Limb (tissue), 2 donors: ENCODE results near the gene PLRG1.

ENCODE experiments used
- DNase-seq, 2 donors: peaks; one replicate each; pipeline ENCODE4 v3.0.0-alpha.2; 2016; ENCODE audit errors: extremely low spot score in 2 of 2

Gene PLRG1

DNA sequence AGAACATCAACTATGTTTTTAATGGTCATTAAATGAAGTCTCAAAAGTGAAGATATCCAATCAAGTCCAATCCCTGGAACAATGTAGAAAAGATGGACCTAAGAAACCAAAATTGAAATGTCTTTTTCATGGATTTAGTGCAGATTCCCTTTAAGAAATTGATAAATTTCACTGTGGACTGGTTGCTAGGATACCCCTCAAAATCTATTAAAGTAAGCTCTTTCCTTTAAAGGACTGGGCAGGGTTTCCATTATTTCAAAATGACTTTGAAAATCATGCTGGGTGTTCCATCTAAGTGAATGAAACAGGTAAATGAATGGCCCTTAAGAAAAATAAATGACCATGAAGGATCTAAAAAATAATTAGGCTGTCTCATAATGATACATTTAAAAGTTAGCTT, 28.6 kb downstream of the PLRG1 start:
- no peak for DNase-seq

DNA sequence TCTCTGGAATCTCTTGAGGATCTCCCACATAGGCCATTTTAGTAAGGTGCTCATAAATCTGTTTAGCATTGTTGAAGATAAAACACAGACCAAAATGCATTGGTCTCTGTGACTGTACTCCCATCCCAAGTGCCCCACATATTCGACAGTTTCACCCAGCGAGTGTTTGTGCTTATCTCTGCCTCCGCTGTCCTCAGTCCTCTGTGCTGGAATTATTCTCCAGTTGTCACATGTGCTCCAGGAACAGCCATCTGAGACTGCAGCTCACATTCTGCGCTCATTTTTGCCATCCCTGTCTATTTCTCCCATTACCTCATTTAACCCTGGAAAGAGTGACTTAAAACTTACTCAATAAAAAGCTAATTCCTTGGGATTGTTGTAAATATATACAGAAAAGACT, 31.0 kb downstream of the PLRG1 start:
- no peak for DNase-seq

DNA sequence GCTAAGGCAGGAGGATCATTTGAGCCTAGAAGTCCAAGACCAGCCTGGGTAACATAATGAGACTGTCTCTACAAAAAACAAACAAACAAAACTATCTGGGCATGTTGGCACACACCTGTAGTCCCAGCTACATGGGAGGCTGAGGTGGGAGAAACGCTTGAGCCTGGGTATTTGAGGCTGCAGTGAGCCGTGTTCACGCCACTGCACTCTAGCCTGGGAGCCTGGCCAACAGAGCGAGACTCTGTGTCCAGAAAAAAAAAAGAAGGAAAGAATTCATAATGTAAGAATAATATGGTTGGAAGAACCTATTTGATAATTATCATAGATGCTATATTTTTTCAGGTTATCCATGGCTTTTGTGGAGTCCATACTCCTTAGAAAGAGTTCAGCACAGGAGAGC, 32.6 kb downstream of the PLRG1 start:
- no peak for DNase-seq

DNA sequence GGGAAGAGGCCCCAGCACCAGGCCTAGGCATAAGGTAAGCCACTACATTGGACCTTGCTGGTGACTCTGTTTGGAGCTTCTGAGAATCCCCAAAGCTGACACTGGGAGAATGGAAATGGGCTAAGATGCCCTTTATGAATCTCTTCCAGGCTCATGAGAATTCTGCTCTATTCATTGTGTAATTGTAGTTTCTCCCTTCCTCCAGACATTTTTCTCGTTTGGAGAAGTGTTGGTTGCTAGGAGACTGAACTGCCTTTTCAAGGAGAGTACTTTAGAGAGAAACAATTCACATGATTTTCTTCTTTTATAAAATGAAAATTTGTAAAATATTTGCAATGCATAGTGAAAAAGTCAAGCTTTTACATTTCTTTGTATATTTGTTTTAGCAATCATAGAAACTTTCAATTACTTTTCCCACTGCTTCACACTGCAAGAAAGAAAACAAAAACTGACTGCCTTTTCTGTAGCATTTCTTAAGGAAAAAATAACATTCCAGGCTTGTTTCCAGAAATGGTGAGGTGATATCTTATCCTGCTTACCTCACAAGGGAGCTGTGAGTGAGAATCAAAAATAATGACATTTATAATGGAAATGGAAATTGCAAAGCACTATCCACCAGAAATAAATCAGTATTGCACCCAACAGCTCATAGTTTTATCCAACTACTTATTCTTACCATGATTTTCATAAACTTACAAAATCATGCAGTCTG, 33.7 kb downstream of the PLRG1 start:
- DNase-seq = no peak

DNA sequence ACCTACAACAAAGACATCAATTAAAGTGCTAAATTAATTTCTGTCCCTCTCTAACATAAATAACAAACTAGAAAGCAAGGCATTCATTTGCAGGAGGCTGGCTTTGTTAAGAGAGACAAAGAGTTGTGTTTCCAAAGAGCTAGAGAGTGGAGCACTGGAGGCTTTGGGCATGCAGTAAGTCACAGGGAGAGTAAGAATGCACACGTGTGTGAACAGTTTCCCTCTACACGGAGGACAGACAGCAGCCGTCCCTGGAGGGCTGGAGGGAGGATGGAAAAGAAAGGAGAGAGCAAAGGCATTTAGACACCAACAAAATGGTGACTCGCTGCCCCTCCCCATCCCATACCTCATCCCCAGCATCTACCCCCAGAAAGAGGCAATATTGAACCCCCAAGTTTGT, 38.2 kb downstream of the PLRG1 start:
- no peak for DNase-seq

DNA sequence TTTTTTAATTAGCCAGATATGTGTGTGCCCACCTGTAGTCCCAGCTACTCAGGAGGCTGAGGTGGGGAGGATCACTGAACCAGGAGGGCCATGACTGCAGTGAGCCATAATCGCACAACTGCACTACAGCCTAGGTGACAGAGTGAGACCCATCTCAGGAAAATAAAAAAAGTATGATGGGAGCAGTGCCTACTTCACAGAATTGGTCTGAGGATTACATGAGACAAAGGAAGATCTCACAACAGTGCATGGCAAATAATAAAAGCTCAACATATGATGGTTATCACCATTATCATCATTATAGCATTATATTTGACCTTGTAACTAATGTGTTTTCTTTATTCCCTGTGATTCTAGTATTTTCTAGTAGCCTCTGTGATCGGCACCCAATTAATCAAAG, 38.7 kb downstream of the PLRG1 start:
- no peak for DNase-seq

DNA sequence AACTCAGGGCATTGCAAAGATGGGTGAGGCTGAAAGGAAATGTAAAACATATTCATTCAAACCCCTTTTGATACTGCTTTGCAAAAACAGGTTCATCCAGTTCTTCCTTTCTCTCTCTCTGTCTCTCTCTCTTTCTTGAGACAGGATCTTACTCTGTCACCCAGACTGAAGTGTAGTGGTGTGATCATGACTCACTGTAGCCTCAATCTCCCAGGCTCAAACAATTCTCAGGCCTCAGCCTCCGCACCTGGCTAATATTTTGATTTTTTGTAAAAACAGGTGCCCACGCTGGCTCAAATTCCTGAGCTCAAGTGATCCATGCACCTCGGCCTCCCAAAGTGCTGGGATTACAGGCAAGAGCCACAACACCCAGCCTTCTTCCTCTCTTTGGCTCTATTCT, 43.0 kb downstream of the PLRG1 start:
- DNase-seq = no peak

DNA sequence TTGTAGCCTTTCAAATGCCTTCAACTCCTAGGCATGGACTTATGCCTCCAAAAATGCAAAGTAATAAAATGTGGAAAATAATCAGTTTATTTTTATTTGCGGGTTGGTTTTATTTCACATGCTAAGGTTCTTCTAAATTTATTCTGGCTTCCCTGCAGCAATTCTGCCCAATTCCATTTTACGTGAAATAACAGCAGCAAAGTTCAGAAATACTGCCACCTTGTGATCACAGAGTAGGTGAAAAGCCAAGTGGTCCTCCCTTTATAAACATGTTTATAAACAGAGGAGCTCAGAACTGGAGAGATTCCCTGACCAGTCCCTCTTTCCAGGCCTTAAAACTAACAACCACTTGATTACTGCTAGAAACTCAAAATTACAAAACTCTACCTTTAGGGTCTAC, 43.9 kb downstream of the PLRG1 start:
- peak in 1 of 2 donors; percentile 71 for DNase-seq

DNA sequence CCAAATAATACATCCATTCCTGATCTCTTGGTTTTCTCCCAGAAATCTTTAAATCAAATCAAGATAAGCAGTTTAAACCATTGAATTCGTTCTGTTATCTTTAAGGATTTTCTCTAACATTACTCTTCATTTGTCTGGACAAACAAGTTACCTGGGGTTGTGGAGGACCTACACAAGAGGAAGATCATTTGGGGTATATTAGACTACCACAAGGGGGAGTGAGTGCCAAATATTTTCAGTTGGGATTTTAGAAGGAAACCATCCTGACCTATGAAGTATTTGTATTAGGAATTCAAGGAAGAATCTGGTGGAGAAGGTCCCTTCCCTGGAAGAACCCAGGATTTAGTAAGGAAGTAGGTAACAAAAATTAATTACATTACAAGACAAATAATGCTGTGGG, 46.6 kb downstream of the PLRG1 start:
- DNase-seq = no peak

DNA sequence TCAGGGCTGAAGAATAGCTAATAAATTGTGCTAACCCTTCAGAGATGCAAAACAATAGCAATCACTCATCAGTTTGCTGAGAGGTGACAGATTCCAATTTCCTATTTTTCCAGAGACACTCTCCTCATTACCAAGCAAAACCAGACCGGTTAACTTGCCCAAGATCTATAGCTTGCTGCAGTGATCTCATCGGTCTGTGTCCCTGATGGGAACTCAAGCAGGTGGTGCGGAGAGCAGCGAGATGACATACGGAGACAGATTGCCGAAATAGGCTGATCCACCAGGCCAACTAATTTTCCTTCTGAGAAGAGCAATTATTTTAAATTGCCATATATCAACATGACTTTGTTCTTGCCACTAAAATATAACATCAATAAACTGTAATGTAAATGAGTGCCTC, 48.1 kb downstream of the PLRG1 start:
- DNase-seq = peak in 1 of 2 donors; percentile 13

DNA sequence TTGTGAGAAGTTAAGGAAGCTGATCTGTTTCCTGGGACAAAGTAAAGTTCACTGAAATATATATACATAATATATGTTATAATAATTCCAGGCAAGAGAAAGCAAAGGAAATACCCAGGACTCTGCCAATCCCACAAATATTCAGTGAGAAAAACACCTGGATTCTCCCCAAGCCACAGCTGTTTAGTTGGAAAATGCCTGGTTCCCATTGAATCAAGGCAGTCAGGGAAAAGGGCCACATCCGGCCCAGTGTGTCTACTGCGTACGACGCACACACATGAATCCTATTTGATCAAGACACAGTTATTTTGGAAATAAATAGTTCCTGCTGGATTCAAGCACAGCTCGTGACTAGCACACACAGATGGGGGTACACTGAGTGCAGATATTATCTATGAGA, 52.3 kb downstream of the PLRG1 start:
- peak; percentile 46 to 54 for DNase-seq

DNA sequence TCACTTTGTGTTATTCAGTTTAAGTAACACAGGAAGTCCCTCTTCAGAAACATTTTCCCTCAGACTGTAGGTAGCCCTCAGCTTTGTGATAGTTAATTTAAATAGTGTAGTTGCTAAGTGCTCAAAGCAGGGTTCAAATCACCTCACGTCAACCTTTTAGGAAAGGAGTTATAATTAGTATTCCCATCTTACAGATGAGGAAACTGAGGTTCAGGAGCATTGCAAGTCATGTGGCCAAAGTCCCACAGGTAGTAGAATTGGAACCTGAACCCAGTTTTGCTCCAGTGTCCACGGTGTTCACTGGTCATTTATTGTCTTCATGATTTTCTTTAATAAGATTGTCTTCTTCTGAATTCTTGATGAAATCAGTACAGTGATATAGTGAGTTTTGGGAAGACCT, 54.3 kb downstream of the PLRG1 start:
- DNase-seq = no peak

DNA sequence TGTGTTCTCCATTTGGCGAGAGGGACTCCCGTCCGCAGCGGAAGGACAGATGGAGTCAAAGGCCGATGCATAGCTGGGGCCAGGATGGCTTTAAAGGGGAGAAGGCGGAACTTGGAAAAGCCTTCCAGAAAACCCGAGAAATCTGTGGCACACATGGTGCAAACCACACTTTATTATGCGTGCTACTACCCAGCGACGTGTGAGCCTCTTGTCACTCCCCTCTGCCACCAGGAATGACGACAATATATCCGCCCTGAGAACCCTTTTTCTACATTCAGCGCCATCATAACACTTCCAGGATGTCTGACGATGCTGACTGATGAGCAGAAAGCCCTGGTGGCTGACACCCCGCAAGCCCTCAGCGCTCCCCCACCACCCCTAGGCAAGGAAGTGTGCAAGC, 57.9 kb downstream of the PLRG1 start:
- no peak for DNase-seq

DNA sequence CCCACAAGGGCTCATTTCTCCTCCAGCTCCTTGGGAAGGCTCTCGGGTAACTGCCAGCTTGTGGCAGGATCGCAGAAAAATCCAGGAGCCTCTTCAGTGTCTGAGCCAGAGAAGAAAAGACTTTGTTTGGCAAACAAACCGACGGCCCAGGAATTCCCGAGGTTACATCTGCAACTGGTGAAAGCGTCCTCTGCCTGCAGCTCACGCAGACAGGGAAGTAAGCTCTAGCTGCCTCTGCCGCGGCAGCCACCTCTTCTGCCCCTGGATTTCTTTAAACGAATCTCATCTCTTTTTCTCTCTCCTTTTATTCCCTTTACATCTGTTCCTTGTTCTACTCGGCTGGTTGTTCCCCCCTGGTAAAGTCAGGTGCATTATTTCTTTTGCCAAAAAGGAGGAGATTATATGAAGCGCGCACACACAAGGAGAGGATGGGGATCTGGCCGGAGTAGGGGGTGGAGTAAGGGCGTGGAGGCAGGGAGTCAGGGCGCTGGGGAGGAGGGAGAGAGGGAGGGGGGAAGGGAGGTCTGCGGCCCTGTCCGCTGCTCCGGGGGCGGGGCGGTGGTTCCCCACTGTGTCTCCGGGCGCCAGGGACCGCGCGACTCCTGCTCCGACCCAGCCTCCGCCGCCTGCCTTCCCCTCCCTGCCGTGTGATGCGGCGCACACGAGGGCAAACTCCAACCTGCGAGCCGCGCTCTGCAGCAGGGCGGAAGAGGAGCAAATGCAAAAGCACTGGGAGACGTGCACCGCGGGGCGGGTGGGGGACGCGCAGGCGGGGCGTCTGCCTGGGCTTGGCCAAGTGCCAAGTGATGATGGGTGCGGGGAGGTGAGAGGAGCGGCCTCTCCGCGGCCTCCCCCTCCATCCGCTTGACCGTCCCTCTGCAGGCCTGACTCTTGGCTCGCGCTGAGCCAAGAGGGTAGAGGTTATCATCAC, 58.6 kb downstream of the PLRG1 start, which contains the start of gene DCHS2:
Gene DCHS2 (minus strand): TSS at position 459 of the 931 bp plus-strand sequence. CDS start 444 bp downstream, at position 15.
- peak in 1 of 2 donors; percentile 75 for DNase-seq

DNA sequence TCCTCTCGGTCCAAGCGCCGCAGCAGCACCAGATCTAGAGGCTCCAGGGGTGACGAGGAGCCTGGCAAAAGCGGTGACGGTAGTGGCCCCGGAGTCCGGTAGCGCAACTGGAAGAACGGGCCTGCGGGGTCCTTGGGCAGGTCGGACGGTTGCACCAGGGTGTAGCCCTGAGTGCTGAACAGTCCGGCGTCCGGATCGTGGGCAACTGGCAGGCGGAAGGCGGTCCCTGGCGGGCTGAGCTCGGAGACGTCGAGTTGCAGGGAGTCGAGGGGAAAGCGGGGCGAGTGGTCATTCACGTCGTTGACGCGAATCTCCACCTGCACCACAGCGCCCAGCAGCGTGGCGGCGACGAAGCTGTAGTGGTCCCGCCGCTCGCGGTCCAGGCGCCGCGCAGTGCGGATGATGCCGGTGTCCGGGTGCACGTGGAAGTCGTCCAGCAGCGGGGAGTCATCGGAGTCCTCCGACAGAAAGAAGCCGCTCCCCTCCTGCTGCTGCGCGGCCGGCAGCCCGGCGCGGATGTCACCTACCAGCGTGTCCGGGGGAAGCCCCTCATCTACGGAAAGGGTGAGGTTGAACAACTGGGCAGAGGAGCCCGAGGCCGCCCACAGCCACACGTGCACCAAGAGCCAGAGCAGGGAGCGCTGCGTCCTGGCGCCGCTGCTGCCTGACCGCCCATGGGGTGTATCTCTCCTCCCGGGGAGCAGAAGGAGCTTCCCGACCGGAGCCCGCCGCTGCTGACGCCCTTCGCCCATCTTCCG, 59.4 kb downstream of the PLRG1 start:
- peak in 1 of 2 donors; percentile 56 for DNase-seq

DNA sequence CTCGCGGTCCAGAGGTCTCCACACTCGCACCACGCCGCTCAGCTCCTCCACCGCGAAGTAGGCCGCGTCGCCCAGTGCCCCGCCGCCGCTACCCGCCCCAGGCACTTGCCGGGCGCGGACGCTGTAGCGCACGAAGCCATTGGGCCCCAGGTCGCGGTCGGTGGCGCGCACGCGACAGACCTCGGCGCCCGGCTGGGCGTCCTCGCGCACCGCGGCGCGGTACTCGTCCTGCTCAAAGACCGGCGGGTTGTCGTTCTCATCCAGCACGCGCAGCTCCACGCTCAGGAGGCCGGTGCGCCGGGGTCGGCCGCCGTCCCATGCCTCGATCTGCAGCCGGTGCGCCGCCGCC, 60.0 kb downstream of the PLRG1 start:
- DNase-seq = no peak

DNA sequence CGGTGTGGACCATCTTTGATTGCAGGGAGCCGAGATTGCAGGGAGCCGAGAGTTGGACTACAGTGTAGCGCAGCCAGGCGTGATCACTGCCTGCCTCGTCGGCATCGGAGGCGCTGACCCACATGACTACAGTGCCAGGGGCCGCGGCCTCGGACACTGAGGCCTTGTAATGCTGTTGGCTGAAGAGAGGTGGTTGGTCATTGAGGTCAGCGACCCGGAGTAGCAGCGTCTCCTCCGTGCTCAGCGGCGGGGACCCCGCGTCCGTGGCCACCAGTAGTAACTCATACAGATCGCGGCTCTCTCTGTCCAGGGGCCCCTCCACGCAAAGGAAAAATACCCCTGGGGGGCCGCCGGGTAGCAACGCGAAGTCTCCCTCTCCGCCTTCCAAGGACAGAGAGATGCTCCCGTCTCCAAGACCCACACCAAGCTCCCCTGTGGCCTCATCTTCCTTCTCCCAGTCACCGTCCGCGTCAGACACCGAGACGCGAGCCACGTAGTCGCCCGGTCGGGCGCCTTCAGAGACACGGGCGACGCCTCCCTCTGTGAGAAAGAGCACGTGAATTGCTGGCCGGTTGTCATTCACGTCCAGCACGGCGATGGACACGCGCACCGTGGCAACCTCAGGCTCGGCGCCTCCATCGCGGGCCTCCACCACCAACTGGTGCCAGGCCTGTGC, 60.5 kb downstream of the PLRG1 start:
- DNase-seq = no peak

DNA sequence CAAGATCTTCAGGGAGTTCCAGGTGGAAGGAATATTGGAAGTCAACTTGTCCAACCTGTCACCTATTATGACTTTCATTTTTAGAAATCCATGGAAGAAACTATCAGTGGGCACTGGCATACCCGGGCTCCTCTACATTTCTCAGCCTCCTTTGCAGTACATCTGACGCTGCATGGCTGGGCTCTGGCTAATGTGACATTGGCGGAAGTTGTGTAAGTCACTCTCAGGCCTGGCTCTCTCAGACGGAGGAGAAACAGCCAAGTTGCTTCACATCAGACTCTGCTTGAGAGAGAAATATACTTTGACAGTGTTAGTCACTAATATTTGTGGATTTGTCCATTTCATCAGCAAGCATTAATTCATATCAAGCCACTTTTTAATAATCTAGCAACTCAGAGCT, 63.1 kb downstream of the PLRG1 start:
- DNase-seq = no peak

DNA sequence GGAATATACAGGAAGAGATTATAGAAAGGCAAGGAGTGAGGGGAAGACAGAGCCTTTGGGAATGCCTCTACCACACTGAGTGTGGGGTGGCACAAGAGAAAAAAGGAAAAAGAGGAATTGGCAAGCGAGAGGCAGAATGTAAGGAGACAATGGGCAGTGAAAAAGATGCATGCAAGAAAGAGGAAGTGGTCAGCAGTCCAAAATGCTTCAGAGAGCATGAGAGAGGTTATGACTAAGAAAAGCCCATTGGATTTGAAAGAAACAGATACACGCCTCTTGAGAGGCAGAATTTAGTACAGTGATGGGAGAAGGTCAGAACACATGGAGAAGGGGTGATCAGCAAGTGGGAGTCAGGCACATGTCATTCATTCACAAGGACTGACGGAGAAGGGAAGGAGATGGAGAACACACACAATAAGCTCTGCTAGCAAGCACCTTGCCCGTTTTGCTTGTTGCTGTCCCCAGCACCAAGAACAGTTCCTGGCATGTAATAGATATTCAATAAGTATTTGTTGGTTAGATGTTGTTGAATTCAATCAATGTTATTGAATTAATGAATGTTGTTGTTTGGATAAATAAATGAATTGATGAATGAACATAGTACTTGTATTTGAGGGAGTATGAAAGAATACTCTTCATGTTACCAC, 65.0 kb downstream of the PLRG1 start:
- DNase-seq = no peak
